GM06990 (cell line): ENCODE measurements around the gene TSPO2.

Experiments
- DNase-seq: peaks from one replicate; pipeline ENCODE4 v3.0.0-alpha.2; 2011; ENCODE audit not compliant: insufficient read length; ENCODE audit errors: extremely low read depth
- H3K27me3 ChIP-seq: replicated peaks from 2 replicates; pipeline ENCODE4 v1.6.0; 2011; ENCODE audit warnings: low read length; ENCODE audit not compliant: control insufficient read depth, insufficient read depth
- H3K36me3 ChIP-seq: 2 replicates; pipeline ENCODE4 v1.5.1; 2011; ENCODE audit warnings: low read length; ENCODE audit not compliant: control insufficient read depth, insufficient read depth
- H3K4me3 ChIP-seq: replicated peaks from 2 replicates; pipeline ENCODE4 v1.5.1; 2011; ENCODE audit warnings: low read depth, mild to moderate bottlenecking, control low read depth, low read length
- TF ChIP-seq, protein P1 (sequence below): IDR thresholded peaks from 2 replicates; pipeline ENCODE4 v1.5.1; 2011; ENCODE audit warnings: low read length, control low read depth, mild to moderate bottlenecking, inconsistent platforms; ENCODE audit not compliant: insufficient read depth, poor library complexity, severe bottlenecking

TSPO2 gene

DNA sequence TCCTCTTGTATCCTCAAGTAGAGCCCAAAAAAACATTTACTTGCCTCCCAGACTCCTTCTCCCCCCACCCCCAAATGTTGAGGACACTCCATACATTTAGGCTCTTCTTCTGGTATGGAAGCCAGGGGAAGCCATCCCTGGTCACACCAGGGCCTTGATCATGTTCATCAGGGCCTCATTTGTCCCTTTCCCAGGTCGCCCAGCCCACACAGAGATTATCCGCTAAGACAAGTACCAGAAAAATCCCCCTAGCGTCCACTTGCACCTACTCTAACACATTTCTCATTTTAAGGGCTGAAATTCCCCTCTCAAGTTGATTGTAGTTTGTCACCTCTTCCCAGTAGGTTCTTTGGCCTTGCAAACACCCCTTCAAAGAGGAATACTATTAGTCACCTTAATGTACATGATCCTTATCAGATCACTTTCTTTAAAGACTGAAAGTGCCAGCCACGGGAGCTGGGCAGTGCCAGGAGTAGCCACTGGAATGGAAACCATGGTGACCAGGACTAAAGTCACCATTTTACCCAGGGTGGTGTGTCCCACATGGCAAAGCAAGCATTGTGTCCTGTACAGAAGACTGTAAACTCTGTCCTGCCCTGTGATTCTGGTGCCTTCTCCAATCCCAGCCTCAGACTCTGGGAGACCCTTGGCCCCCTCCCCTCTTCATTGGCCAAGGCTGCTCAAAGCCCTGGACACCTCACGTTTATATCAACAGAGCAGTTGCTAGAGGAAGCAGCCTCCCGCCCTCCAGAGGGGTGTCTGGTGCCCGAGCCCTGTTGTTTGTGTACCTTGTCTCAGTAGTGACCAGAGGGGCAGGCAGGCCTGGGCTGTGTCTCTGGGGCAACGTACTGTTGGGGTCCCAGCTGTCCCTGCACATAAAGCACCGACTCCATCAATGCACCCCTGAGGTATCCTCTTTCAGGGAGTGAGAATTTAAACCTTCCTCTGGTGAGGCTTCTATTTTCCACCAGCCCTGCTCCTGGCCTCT, 5.8 kb downstream of the TSPO2 start:
- H3K4me3 ChIP-seq = no peak overlapping the region
- no peaks in the 10 kb centered on the region for H3K27me3 ChIP-seq
- TF ChIP-seq, protein P1, sequence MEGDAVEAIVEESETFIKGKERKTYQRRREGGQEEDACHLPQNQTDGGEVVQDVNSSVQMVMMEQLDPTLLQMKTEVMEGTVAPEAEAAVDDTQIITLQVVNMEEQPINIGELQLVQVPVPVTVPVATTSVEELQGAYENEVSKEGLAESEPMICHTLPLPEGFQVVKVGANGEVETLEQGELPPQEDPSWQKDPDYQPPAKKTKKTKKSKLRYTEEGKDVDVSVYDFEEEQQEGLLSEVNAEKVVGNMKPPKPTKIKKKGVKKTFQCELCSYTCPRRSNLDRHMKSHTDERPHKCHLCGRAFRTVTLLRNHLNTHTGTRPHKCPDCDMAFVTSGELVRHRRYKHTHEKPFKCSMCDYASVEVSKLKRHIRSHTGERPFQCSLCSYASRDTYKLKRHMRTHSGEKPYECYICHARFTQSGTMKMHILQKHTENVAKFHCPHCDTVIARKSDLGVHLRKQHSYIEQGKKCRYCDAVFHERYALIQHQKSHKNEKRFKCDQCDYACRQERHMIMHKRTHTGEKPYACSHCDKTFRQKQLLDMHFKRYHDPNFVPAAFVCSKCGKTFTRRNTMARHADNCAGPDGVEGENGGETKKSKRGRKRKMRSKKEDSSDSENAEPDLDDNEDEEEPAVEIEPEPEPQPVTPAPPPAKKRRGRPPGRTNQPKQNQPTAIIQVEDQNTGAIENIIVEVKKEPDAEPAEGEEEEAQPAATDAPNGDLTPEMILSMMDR = no peak
- no peaks in the 10 kb centered on the region for H3K36me3 ChIP-seq
- DNase-seq = no peak

DNA sequence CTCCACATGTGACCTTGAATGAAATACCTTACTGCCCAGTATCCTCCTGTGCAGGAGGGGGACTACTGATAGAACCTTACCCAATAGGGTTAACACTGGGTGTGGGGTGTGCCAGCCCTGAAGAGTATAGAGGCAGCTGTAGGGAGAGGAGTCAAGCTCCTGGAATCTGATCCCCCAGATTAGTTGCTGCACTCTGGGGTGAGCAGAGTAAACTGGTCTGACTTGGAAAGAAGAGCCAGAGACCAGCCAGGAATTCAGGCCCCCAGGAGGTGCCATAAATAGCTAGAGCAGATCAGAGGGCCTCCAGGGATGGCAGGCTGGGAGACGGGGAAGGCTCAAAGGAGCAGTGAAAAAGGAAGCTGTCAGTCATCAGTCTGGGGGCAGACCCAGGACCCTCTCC, 7.3 kb downstream of the TSPO2 start:
- TF ChIP-seq, protein P1 = no peak
- Histone ChIP-seq H3K27me3 (no peaks in the 10 kb centered on the region), H3K36me3 (no peaks in the 10 kb centered on the region), H3K4me3 (no peak overlapping the region)
- DNase-seq = no peak

DNA sequence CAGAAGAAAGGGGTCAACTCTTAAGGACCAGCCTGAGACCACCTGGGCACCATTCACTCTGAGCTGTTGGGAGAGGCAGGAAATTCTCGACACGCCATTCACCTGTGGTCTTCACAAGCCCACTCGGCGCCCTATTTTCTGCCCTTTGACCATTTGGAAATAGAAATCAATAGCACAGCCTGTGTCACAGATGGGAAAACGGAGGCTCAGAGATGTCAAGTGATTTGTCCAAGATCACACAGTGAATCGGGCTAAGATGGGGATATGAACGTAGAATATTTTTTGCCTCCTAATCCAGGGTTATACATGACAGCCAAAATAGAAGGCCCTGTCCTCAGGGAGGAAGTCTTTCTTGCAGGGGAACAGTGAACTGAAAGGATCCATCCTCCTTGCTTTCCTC, 7.7 kb downstream of the TSPO2 start:
- no peaks in the 10 kb centered on the region for H3K27me3 ChIP-seq
- no peaks in the 10 kb centered on the region for H3K36me3 ChIP-seq
- no peak overlapping the region for H3K4me3 ChIP-seq
- no peak for DNase-seq
- TF ChIP-seq, protein P1 = no peak

DNA sequence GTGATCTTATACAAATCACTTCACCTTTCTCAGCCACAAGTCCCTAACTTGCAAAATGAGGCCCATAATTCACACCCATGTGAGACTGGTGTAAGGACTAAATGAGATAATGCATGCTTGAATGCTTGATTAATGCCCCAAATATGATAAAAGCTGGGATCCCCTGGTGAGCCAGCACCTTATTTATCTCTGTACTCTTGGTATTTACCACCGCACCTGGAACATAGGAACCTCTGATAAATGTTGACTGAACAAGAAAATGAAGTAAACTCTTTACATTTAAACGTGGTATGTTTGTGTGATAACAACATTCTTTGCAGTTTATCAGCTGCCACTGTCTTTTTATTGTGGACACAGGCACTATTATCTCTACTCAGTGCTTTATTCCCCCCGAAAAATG, 8.3 kb downstream of the TSPO2 start:
- H3K27me3 ChIP-seq = no peaks in the 10 kb centered on the region
- TF ChIP-seq, protein P1 = no peak
- H3K4me3 ChIP-seq = no peak overlapping the region
- no peak for DNase-seq
- no peaks in the 10 kb centered on the region for H3K36me3 ChIP-seq

DNA sequence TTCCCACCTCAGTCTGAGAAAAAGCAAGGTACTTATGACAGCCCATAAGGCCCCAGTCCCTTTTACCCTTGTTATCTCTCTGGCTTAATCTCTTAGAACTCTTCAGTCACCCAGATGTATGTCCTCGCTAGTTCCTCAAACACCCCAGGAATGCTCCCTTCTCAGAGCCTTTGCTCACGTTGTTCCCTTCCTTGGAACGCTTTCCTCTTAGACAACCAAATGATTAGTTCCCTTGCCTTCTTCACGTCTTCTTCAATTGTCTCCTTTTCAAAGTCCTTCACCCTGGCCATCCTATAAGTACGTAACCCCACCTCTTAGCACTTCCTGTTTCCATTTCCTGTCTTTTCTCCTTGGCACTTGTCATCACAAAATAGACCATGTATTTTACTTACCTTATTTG, 9.6 kb downstream of the TSPO2 start:
- no peak for DNase-seq
- no peaks in the 10 kb centered on the region for H3K36me3 ChIP-seq
- H3K4me3 ChIP-seq = no peak overlapping the region
- TF ChIP-seq, protein P1 = no peak
- no peaks in the 10 kb centered on the region for H3K27me3 ChIP-seq
